DOHH2 (cell line): ENCODE data around the gene BTG1.

ENCODE experiments used
- H3F3A ChIP-seq: fragments of 200-600 bp; sonication (generic), shearing (Covaris generic); 2 replicates; pipeline ENCODE4 v1.6.0; 2016; ENCODE audit warnings: antibody characterized with exemption, mild to moderate bottlenecking; ENCODE audit not compliant: control insufficient read depth, insufficient read depth
- H3K27ac ChIP-seq: fragments of 200-600 bp; sonication (generic); 2 replicates; pipeline ENCODE4 v1.5.1; 2014; ENCODE audit warnings: low read depth, mild to moderate bottlenecking, low read length, moderate library complexity
- H3K27me3 ChIP-seq: fragments of 200-600 bp; sonication (generic); 2 replicates; pipeline ENCODE4 v1.6.1; 2014; ENCODE audit warnings: mild to moderate bottlenecking, low read length, mixed read lengths; ENCODE audit not compliant: control insufficient read depth
- H3K36me3 ChIP-seq: fragments of 200-600 bp; sonication (generic); 2 replicates; pipeline ENCODE4 v1.6.1; 2014; ENCODE audit warnings: mild to moderate bottlenecking, low read length, moderate library complexity, mixed read lengths; ENCODE audit not compliant: control insufficient read depth
- H3K4me1 ChIP-seq: fragments of 200-600 bp; sonication (generic); 2 replicates; pipeline ENCODE4 v1.6.1; 2014; ENCODE audit warnings: mild to moderate bottlenecking, low read length, mixed read lengths; ENCODE audit not compliant: control insufficient read depth
- H3K4me2 ChIP-seq: fragments of 200-600 bp; sonication (generic); 2 replicates; pipeline ENCODE4 v1.6.0; 2014; ENCODE audit warnings: mild to moderate bottlenecking, low read length, moderate library complexity
- H3K4me3 ChIP-seq: fragments of 200-600 bp; sonication (generic); 2 replicates; pipeline ENCODE4 v1.5.1; 2014; ENCODE audit warnings: mild to moderate bottlenecking, low read length, mixed read lengths
- H3K79me2 ChIP-seq: fragments of 200-600 bp; sonication (generic); 2 replicates; pipeline ENCODE4 v1.6.1; 2014; ENCODE audit warnings: mild to moderate bottlenecking, low read length, mixed read lengths; ENCODE audit not compliant: control insufficient read depth
- H3K9me2 ChIP-seq: fragments of 200-600 bp; sonication (generic); replicated peaks from 2 replicates; pipeline ENCODE4 v1.6.1; 2014; ENCODE audit warnings: mild to moderate bottlenecking, low read length, mixed read lengths; ENCODE audit not compliant: control insufficient read depth
- H3K9me3 ChIP-seq: fragments of 200-600 bp; sonication (generic); 2 replicates; pipeline ENCODE4 v1.6.1; 2014; ENCODE audit warnings: antibody characterized with exemption, low read length, mixed read lengths; ENCODE audit not compliant: control insufficient read depth, insufficient read depth
- H4K20me1 ChIP-seq: fragments of 200-600 bp; sonication (generic); 2 replicates; pipeline ENCODE4 v1.6.0; 2014; ENCODE audit warnings: low read depth, mild to moderate bottlenecking, antibody characterized with exemption, low read length, moderate library complexity; ENCODE audit not compliant: control insufficient read depth, insufficient read depth
- CTCF ChIP-seq: fragments of 200-600 bp; sonication (generic); IDR thresholded peaks from one replicate; pipeline ENCODE4 v1.5.1; 2014; ENCODE audit warnings: antibody characterized with exemption, mild to moderate bottlenecking, low read depth, low read length; ENCODE audit not compliant: poor library complexity, severe bottlenecking
- EZH2phosphoT487 ChIP-seq: fragments of 200-600 bp; sonication (generic); IDR thresholded peaks from 2 replicates; pipeline ENCODE4 v1.6.1; 2017; ENCODE audit warnings: borderline replicate concordance, mild to moderate bottlenecking, antibody characterized with exemption, low read length, moderate library complexity, mixed read lengths

Gene BTG1

GRCh38 chr12:92183575-92183974, 37.9 kb upstream of the BTG1 start:
- no peaks in the 10 kb centered on the region for H4K20me1 ChIP-seq
- H3K36me3 ChIP-seq = no peaks in the 10 kb centered on the region
- H3K9me3 ChIP-seq = no peaks in the 10 kb centered on the region
- H3K27ac ChIP-seq = no peak overlapping the region
- H3F3A ChIP-seq = no peaks in the 10 kb centered on the region
- H3K9me2 ChIP-seq = no peaks in the 10 kb centered on the region
- H3K4me2 ChIP-seq = no peak overlapping the region
- no peaks in the 10 kb centered on the region for H3K27me3 ChIP-seq
- H3K4me3 ChIP-seq = no peak overlapping the region
- no peaks in the 10 kb centered on the region for H3K79me2 ChIP-seq
- no peak for TF ChIP-seq CTCF
- TF ChIP-seq EZH2phosphoT487 = no peak
- peaks cover 29% of the 10 kb centered on the region for H3K4me1 ChIP-seq

DNA sequence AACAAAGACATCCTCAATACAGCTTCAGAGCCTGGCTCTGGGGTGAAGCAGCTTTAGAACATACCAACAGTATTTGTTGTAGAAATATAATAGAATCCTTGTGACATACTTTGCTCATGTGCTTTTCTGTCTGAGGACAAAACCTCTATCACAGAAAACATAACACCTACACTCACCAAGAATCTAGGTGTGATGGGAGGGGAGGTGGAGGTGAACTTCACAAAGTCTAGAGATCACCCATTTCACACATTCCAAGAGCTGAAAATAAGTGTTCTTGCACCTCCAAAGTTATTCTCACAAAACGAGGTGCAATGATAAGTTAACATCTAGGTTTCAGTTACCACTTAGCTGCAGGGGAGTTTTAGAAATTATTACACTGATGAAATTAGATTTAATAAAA, 32.7 kb upstream of the BTG1 start:
- H3K9me3 ChIP-seq = no peaks in the 10 kb centered on the region
- H3K9me2 ChIP-seq = no peaks in the 10 kb centered on the region
- no peaks in the 10 kb centered on the region for H4K20me1 ChIP-seq
- no peaks in the 10 kb centered on the region for H3K27me3 ChIP-seq
- no peak overlapping the region for H3K4me3 ChIP-seq
- no peak overlapping the region for H3K4me2 ChIP-seq
- H3K27ac ChIP-seq = no peak overlapping the region
- H3K36me3 ChIP-seq = no peaks in the 10 kb centered on the region
- H3F3A ChIP-seq = peaks cover 7% of the 10 kb centered on the region; the same call in 1 of the 2 replicates
- no peaks in the 10 kb centered on the region for H3K79me2 ChIP-seq
- peaks cover 26% of the 10 kb centered on the region for H3K4me1 ChIP-seq
- no peak for TF ChIP-seq CTCF
- TF ChIP-seq EZH2phosphoT487 = no peak

GRCh38 chr12:92176646-92177045, 31.0 kb upstream of the BTG1 start:
- Histone ChIP-seq H3K27ac (no peak overlapping the region), H4K20me1 (no peaks in the 10 kb centered on the region), H3K9me2 (no peaks in the 10 kb centered on the region), H3K27me3 (no peaks in the 10 kb centered on the region), H3K79me2 (no peaks in the 10 kb centered on the region), H3F3A (peaks cover 21% of the 10 kb centered on the region), H3K4me3 (no peak overlapping the region), H3K9me3 (no peaks in the 10 kb centered on the region), H3K4me1 (peaks cover 41% of the 10 kb centered on the region), H3K4me2 (no peak overlapping the region), H3K36me3 (no peaks in the 10 kb centered on the region)
- TF ChIP-seq EZH2phosphoT487 (no peak), CTCF (no peak)

DNA sequence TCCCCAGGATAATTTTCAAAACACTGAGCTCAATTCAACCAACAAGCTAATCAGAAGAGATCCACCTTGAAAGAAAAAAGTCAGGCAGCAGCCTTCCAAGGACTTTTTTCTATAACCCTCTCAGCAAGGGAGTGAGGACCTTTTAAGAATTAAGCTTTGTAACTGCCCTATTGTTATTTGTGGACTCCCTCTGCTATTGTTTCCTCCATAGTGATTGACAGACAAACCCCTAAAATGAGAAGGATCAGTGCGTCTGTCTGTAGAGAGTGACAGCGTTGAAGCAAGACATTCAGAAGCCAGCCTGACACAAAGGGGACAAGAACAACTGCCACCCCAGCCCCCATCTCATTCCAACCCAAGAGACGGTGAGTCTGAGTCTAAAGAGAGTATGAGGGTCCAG, 30.3 kb upstream of the BTG1 start:
- H3K4me2 ChIP-seq = no peak overlapping the region
- no peaks in the 10 kb centered on the region for H3K9me3 ChIP-seq
- no peaks in the 10 kb centered on the region for H3K27me3 ChIP-seq
- no peaks in the 10 kb centered on the region for H3K79me2 ChIP-seq
- peaks cover 48% of the 10 kb centered on the region for H3K4me1 ChIP-seq
- no peaks in the 10 kb centered on the region for H4K20me1 ChIP-seq
- no peaks in the 10 kb centered on the region for H3K9me2 ChIP-seq
- TF ChIP-seq CTCF (no peak), EZH2phosphoT487 (no peak)
- no peak overlapping the region for H3K27ac ChIP-seq
- no peaks in the 10 kb centered on the region for H3K36me3 ChIP-seq
- peaks cover 27% of the 10 kb centered on the region for H3F3A ChIP-seq
- no peak overlapping the region for H3K4me3 ChIP-seq
